HG03457 (cell line): ENCODE measurements around the gene PPP1R37.

Source experiments
- ATAC-seq: cut with Tn5 transposase; IDR thresholded peaks from one replicate; pipeline ENCODE4 v1.9.1; 2021; ENCODE audit warnings: moderate number of reproducible peaks; ENCODE audit not compliant: unreplicated experiment

Gene PPP1R37

GRCh38 chr19:45150751-45151281 is 57.8 kb downstream of the PPP1R37 start:
- no peak for ATAC-seq

- no peak for ATAC-seq
Measured at GRCh38 chr19:45151320-45151719, 58.3 kb downstream of the PPP1R37 start.

- ATAC-seq, result no peak
Measured at GRCh38 chr19:45151821-45152503, 59.0 kb downstream of the PPP1R37 start.

- ATAC-seq, result no peak
Measured at GRCh38 chr19:45152504-45153338, 59.7 kb downstream of the PPP1R37 start.

GRCh38 chr19:45153339-45154063 is 60.5 kb downstream of the PPP1R37 start:
- ATAC-seq, result no peak

- ATAC-seq, result no peak
Measured at GRCh38 chr19:45154064-45154827, 61.3 kb downstream of the PPP1R37 start.

- ATAC-seq, result no peak
Measured at GRCh38 chr19:45156011-45156630, 63.1 kb downstream of the PPP1R37 start.

GRCh38 chr19:45156751-45157150 is 63.8 kb downstream of the PPP1R37 start:
- no peak for ATAC-seq

GRCh38 chr19:45158503-45159209 is 65.7 kb downstream of the PPP1R37 start:
- ATAC-seq, result no peak

- ATAC-seq, result no peak
Measured at GRCh38 chr19:45159210-45159970, 66.4 kb downstream of the PPP1R37 start.

- ATAC-seq, result no peak
Measured at GRCh38 chr19:45159971-45160324, 67.0 kb downstream of the PPP1R37 start.

- ATAC-seq, result no peak
Measured at GRCh38 chr19:45160870-45161737, 68.1 kb downstream of the PPP1R37 start, which contains the start of gene NKPD1. TSS of gene NKPD1 (minus strand) at chr19:45160982. CDS start at chr19:45160150, 832 bp downstream.

- no peak for ATAC-seq
Measured at GRCh38 chr19:45161738-45162607, 69.0 kb downstream of the PPP1R37 start.

- no peak for ATAC-seq
Measured at GRCh38 chr19:45162608-45163143, 69.7 kb downstream of the PPP1R37 start.

GRCh38 chr19:45163156-45163555 is 70.2 kb downstream of the PPP1R37 start:
- no peak for ATAC-seq

GRCh38 chr19:45163751-45164460 is 70.9 kb downstream of the PPP1R37 start:
- ATAC-seq, result no peak
